A549 treated with Hydrocortisone at 1 μM for 4 hours (cell line): ENCODE results near the gene LYAR. TPM values are rescaled to one million over a fixed set of nuclear protein-coding genes. Genes with fewer than 3 reads are reported as not detected.

ENCODE experiments used
- total RNA-seq: library from RNA; stranded (reverse); fragments of 200-300 nt; extraction: Qiagen RNA extraction; gene quantifications from 5 replicates; pipeline ENCODE4 v1.2.3, GENCODE V29; 2022

Gene LYAR, protein sequence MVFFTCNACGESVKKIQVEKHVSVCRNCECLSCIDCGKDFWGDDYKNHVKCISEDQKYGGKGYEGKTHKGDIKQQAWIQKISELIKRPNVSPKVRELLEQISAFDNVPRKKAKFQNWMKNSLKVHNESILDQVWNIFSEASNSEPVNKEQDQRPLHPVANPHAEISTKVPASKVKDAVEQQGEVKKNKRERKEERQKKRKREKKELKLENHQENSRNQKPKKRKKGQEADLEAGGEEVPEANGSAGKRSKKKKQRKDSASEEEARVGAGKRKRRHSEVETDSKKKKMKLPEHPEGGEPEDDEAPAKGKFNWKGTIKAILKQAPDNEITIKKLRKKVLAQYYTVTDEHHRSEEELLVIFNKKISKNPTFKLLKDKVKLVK
- 25.7 to 31.9 TPM (median 28.1 TPM) in 5 replicates for total RNA-seq

DNA sequence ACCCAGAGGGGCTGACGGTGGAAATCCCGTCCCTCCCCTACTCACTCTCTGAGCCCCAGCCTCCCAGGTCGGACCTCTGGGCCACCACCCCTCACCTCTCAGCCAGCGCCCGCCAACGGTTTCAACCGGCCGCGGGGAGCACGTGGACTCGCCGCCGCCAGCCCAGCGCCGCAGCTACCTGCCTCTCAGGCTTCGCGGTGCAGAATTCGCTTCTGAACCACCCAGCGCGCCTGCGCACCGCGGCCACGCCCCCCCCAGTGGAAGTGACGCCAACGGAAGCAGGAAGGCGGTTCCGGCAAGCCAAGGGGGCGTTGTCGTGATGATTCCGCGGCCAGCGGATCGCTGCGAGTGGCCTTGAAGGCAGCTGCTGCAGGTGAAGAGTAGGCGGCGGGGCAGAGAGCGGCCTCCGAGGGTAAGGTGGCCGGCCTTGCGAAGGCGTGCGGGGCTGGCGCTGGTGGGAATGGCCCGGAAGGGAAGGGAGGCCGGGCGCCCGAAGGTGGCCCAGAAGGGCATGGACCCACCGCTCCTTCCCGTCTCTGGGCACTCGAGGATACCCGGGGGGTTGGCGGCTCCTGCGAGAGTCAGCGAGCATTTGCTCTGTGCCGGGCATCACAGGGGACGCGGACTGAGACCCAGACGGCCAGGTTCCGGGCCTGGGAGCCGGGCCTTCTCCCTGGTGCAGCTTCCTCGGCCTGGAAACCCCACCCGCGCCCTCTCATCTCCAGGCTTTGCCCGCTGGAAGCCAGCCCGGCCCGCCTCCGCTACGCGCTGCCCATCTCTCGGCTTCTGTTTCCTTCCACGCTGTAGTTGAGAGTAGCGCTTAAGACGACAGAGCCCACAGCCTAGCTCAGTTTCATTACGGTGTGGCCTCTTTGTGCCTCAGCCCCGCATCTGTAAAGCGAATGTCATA lies at the start of gene LYAR, which contains the start of gene ZBTB49:
TSS of gene LYAR (minus strand) at position 214 of the 910 bp plus-strand sequence. CDS start 6,412 bp downstream, outside the sequence.
TSS of gene ZBTB49 (plus strand) at position 311 of the 910 bp plus-strand sequence. CDS start 9,695 bp downstream, outside the sequence.

DNA sequence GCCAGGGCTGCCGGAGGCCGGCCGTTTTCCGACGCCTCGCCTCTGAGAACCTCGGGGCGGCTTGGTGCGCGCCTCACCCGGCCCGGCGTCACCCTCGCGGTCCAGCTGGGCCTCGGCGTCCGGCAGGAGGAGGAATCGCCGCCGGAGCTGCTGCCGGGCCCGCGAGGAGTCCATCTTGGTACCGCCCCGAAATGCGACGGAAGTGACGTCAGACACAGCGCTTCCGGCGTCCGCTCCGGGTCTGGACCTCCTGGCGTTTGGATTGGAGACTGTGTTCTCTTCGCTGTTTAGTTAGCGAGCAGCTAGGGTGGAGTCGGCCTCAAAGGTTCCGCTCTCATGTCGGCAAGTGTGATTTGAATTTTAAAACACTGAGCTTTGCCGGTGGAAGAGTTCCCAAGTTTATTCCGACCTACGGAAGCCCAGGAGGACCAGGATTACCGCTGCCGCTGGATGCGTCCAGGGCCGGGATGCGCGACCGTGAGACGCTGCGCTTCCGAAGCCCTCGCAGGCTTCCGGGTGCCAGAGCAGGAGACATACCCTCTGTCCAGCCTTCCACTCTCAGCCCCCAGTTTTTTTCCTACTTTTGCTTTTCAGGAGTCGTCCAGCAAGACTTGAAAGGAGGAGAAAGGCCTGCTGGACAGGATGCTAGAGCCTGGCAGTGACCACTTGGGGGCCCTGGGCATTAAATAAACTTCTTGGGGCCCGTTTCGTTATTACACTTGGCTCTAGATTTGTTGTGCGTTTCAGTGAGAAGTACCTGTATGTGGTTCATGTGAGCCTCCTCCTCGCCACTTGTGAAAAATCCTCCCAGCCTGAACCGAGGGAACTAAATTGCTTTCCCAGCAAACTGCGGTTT lies 41.7 kb downstream of the LYAR start, which contains the start of gene TMEM128:
TSS of gene TMEM128 (minus strand) at position 195 of the 856 bp plus-strand sequence. CDS start at position 174, 21 bp downstream.

DNA sequence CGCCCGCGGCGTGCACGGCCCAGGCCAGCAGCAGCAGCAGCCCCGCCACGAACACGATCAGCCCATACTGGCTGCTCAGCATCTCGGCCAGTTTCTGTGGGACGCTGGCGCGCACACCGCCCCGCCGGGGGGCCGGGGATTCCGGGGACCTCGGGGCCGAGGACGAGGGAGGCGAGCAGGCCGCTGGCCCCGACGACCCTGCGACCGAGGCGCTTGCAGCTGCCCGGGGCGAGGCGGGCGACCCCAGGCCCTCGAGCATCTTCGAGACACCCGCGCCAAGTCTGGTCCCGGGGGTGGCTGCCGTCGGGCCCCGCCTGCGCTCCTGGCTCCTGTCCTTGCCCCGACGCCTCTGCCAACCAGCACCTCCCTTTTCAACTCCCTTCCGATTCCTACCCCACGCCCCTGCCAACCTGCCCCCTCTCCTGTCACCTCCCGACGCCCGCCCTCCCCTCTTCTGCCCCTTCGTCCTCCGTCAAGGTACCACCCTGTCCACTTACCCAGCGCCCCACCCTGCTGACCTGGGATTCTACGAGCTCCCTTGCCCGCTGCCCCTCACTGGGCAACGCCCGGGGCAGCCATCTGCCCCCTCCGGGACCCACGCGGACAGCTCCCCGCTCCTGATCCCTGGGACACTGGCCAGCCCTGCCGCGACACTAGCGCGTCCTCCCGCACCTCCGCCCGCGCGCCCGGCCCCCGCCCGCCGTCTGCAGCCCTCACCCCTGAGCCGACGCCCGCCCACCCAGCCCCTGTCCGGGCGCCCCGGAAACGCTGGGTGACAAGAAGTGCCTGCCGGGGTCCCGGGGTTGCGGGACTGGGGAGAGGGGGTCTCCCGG lies 63.1 kb downstream of the LYAR start, which contains the start of gene OTOP1:
TSS of gene OTOP1 (minus strand) at position 324 of the 833 bp plus-strand sequence. CDS start at position 259, 65 bp downstream.

Other genes with a start within 250 kb of the LYAR start
- not detected in 5 replicates for gene OTOP1, start 63.2 kb downstream of the LYAR start, total RNA-seq
- gene TMEM128, start 41.9 kb downstream of the LYAR start, total RNA-seq, result 11.2 to 13.1 TPM (median 11.5 TPM) in 5 replicates
- gene ZBTB49, start 97 bp upstream of the LYAR start, total RNA-seq, result 2.6 to 3.3 TPM (median 2.8 TPM) in 5 replicates
- 8.1 to 12.2 TPM (median 11.0 TPM) in 5 replicates for gene NSG1, start 96.9 kb upstream of the LYAR start, total RNA-seq